OCI-LY1 (cell line): ENCODE results near the gene TCF7.

Source experiments
- H2AFZ ChIP-seq: fragments of 200-600 bp; sonication (generic), shearing (Covaris generic); 2 replicates; pipeline ENCODE4 v1.6.0; 2014; ENCODE audit warnings: antibody characterized with exemption, mild to moderate bottlenecking, low read length
- H3F3A ChIP-seq: fragments of 200-600 bp; sonication (generic), shearing (Covaris generic); 2 replicates; pipeline ENCODE4 v1.6.0; 2014; ENCODE audit warnings: mild to moderate bottlenecking, antibody characterized with exemption, low read length, moderate library complexity; ENCODE audit not compliant: insufficient read depth
- H3K27ac ChIP-seq: fragments of 200-600 bp; sonication (generic); 2 replicates; pipeline ENCODE4 v1.5.1; 2014; ENCODE audit warnings: low read length, mixed run types, mild to moderate bottlenecking, low read depth; ENCODE audit not compliant: poor library complexity, severe bottlenecking
- H3K27me3 ChIP-seq: fragments of 200-600 bp; sonication (generic); 2 replicates; pipeline ENCODE4 v1.6.0; 2014; ENCODE audit warnings: antibody characterized with exemption, mild to moderate bottlenecking, low read length, moderate library complexity; ENCODE audit not compliant: insufficient read depth
- H3K36me3 ChIP-seq: fragments of 200-600 bp; sonication (generic); 2 replicates; pipeline ENCODE4 v1.6.1; 2014; ENCODE audit warnings: mild to moderate bottlenecking, antibody characterized with exemption, low read length, moderate library complexity, mixed read lengths; ENCODE audit not compliant: insufficient read depth
- H3K4me1 ChIP-seq: fragments of 200-600 bp; sonication (generic); 2 replicates; pipeline ENCODE4 v1.5.1; 2014; ENCODE audit warnings: mild to moderate bottlenecking, low read length, moderate library complexity; ENCODE audit not compliant: insufficient read depth, severe bottlenecking
- H3K4me2 ChIP-seq: fragments of 200-600 bp; sonication (generic), shearing (Covaris generic); 2 replicates; pipeline ENCODE4 v1.6.1; 2014; ENCODE audit warnings: low read length
- H3K4me3 ChIP-seq: fragments of 200-600 bp; sonication (generic); 2 replicates; pipeline ENCODE4 v1.5.1; 2014; ENCODE audit warnings: low read length, low read depth, mild to moderate bottlenecking, mixed read lengths; ENCODE audit not compliant: poor library complexity, severe bottlenecking
- H3K79me2 ChIP-seq: fragments of 200-600 bp; shearing (Covaris generic); 2 replicates; pipeline ENCODE4 v1.6.1; 2016; ENCODE audit warnings: mixed run types, low read length, mixed read lengths; ENCODE audit not compliant: insufficient read depth
- H3K9ac ChIP-seq: fragments of 200-600 bp; sonication (generic), shearing (Covaris generic); 2 replicates; pipeline ENCODE4 v1.6.1; 2014; ENCODE audit warnings: mild to moderate bottlenecking, low read length, mixed read lengths
- H3K9me2 ChIP-seq: fragments of 200-600 bp; sonication (generic), shearing (Covaris generic); 2 replicates; pipeline ENCODE4 v1.6.1; 2014; ENCODE audit warnings: low read depth, mild to moderate bottlenecking, low read length, mixed read lengths
- H3K9me3 ChIP-seq: fragments of 200-600 bp; shearing (Covaris generic); 2 replicates; pipeline ENCODE4 v1.6.1; 2014; ENCODE audit warnings: low read length, mixed read lengths
- H4K20me1 ChIP-seq: fragments of 200-600 bp; sonication (generic), shearing (Covaris generic); 2 replicates; pipeline ENCODE4 v1.6.0; 2016; ENCODE audit warnings: mild to moderate bottlenecking, low read length; ENCODE audit not compliant: insufficient read depth
- CTCF ChIP-seq: fragments of 200-600 bp; sonication (generic), shearing (Covaris generic); IDR thresholded peaks from 2 replicates; pipeline ENCODE4 v1.5.1; 2017; ENCODE audit warnings: mild to moderate bottlenecking, antibody characterized with exemption, low read length, moderate library complexity, mixed read lengths
- EZH2 ChIP-seq: fragments of 200-600 bp; sonication (generic), shearing (Covaris generic); IDR thresholded peaks from 2 replicates; pipeline ENCODE4 v1.8.0; 2017; ENCODE audit warnings: borderline replicate concordance, mixed run types, mild to moderate bottlenecking, antibody characterized with exemption, low read length, moderate library complexity, mixed read lengths

TCF7 gene

GRCh38 chr5:134075102-134075501 lies 39.4 kb upstream of the TCF7 start:
- Histone ChIP-seq H3K4me1 (no peaks in the 10 kb centered on the region), H3K79me2 (no peaks in the 10 kb centered on the region), H3K27me3 (peaks cover 4% of the 10 kb centered on the region; the same call in 1 of the 2 replicates), H3K27ac (no peak overlapping the region), H2AFZ (no peak overlapping the region), H3K9me3 (no peaks in the 10 kb centered on the region), H3F3A (no peaks in the 10 kb centered on the region), H3K9ac (no peak overlapping the region), H3K36me3 (no peaks in the 10 kb centered on the region), H3K4me3 (no peak overlapping the region), H3K9me2 (no peaks in the 10 kb centered on the region), H4K20me1 (no peaks in the 10 kb centered on the region), H3K4me2 (no peak overlapping the region)
- TF ChIP-seq CTCF (no peak), EZH2 (no peak)

GRCh38 chr5:134077926-134078580 lies 36.4 kb upstream of the TCF7 start:
- H2AFZ ChIP-seq = no peak overlapping the region
- H4K20me1 ChIP-seq = no peaks in the 10 kb centered on the region
- H3K36me3 ChIP-seq = no peaks in the 10 kb centered on the region
- no peaks in the 10 kb centered on the region for H3K79me2 ChIP-seq
- no peaks in the 10 kb centered on the region for H3F3A ChIP-seq
- no peaks in the 10 kb centered on the region for H3K4me1 ChIP-seq
- H3K9me2 ChIP-seq = no peaks in the 10 kb centered on the region
- H3K9ac ChIP-seq = no peak overlapping the region
- no peaks in the 10 kb centered on the region; the same call in 1 of the 2 replicates for H3K27me3 ChIP-seq
- H3K27ac ChIP-seq = no peak overlapping the region
- H3K4me2 ChIP-seq = no peak overlapping the region
- TF ChIP-seq CTCF (no peak), EZH2 (no peak)
- H3K9me3 ChIP-seq = no peaks in the 10 kb centered on the region
- no peak overlapping the region for H3K4me3 ChIP-seq

- no peaks in the 10 kb centered on the region for H4K20me1 ChIP-seq
- H3K27ac ChIP-seq = no peak overlapping the region
- TF ChIP-seq EZH2 (no peak), CTCF (no peak)
Observed at GRCh38 chr5:134079748-134080581, 34.5 kb upstream of the TCF7 start.

More at GRCh38 chr5:134079748-134080581, 34.5 kb upstream of the TCF7 start:
- Histone ChIP-seq H3K36me3 (no peaks in the 10 kb centered on the region), H3F3A (no peaks in the 10 kb centered on the region), H3K4me3 (no peak overlapping the region), H3K79me2 (no peaks in the 10 kb centered on the region), H2AFZ (no peak overlapping the region), H3K9me3 (no peaks in the 10 kb centered on the region), H3K4me2 (no peak overlapping the region), H3K9me2 (no peaks in the 10 kb centered on the region), H3K9ac (no peak overlapping the region), H3K4me1 (no peaks in the 10 kb centered on the region), H3K27me3 (no peaks in the 10 kb centered on the region; the same call in 1 of the 2 replicates)
